Mucosa of descending colon (tissue), 3 donors: ENCODE measurements around the gene PRR20E. TPM values are rescaled to one million over a fixed set of nuclear protein-coding genes. Genes with fewer than 3 reads are reported as not detected.
"Not testable (repeated sequence)": the region's sequence is repeated elsewhere in the genome, so short reads cannot be mapped to it uniquely, and the experiment has no call there.

ENCODE experiments used
- ATAC-seq: fragments of 200-7000 bp; cut with Tn5 transposase; one replicate; pipeline ENCODE4 v1.9.1; 2020; ENCODE audit warnings: mild to moderate bottlenecking, moderate library complexity
- DNase-seq, 3 donors: peaks; one replicate each; pipeline ENCODE4 v3.0.0-alpha.2; 2020
- H3K36me3 ChIP-seq: fragments of 200-600 bp; one replicate; pipeline ENCODE4 v1.8.0; 2021; ENCODE audit warnings: low read depth, mild to moderate bottlenecking
- H3K4me1 ChIP-seq: fragments of 200-600 bp; one replicate; pipeline ENCODE4 v1.8.0; 2021; ENCODE audit warnings: low read depth, mild to moderate bottlenecking
- H3K4me3 ChIP-seq: fragments of 200-600 bp; one replicate; pipeline ENCODE4 v1.8.0; 2021; ENCODE audit warnings: mild to moderate bottlenecking
- H3K9me3 ChIP-seq: fragments of 200-600 bp; one replicate; pipeline ENCODE4 v1.8.0; 2021; ENCODE audit warnings: mild to moderate bottlenecking
- CTCF ChIP-seq: fragments of 200-600 bp; IDR thresholded peaks from one replicate; pipeline ENCODE4 v1.8.0; 2022; ENCODE audit warnings: antibody characterized with exemption, mild to moderate bottlenecking
- intact Hi-C, 2 donors: fragments of 100-400 bp; cut with DNase I in 1 of 2; cut with micrococcal nuclease in 1 of 2; formaldehyde crosslinking; loops; one replicate each; pipeline versions ENCODE4 v1.11.0 to v1.11.1; 2022; cut with DNase I, micrococcal nuclease
- total RNA-seq, 3 donors: library from RNA; stranded (reverse); fragmentation: NEBNext Ultra II Directional in 2 of 3; extraction: Animal tissue kit (Norgen Biotek cat#: 25700) in 2 of 3; gene quantifications; one replicate each; pipeline versions ENCODE4 v1.2.1 to v1.2.4, GENCODE V29; 2021 to 2023
- donor health status: DM: no; HTN: no; CAD: no; lungs with moderate emphysema.
- donor health status: DM: no; HTN: no; CAD: no.
- donor health status: DM: no; HTN: yes; CAD: no.

PRR20E gene
- total RNA-seq, 3 donors from 2014 or later = not detected

- DNase-seq, intact Hi-C loops, ATAC-seq: not testable (repeated sequence)
These were observed 18.9 kb upstream of the PRR20E start for GRCh38 chr13:57148106-57148505.

GRCh38 chr13:57153761-57154160 is 13.2 kb upstream of the PRR20E start, which contains the start of gene PRR20C:
TSS of gene PRR20C (plus strand) at chr13:57154061. CDS start at chr13:57154448, 387 bp downstream.
- DNase-seq, H3K4me1 ChIP-seq, H3K36me3 ChIP-seq, intact Hi-C loops, ATAC-seq, H3K4me3 ChIP-seq, H3K9me3 ChIP-seq: not testable (repeated sequence)

More at GRCh38 chr13:57148106-57148505, 18.9 kb upstream of the PRR20E start:
- H3K4me3 ChIP-seq, H3K4me1 ChIP-seq, H3K36me3 ChIP-seq, H3K9me3 ChIP-seq: not testable (repeated sequence)

GRCh38 chr13:57160332-57160731 is 6.7 kb upstream of the PRR20E start, which contains the start of gene PRR20D:
TSS of gene PRR20D (plus strand) at chr13:57160632. CDS start at chr13:57161019, 387 bp downstream.
- H3K4me1 ChIP-seq, ATAC-seq, H3K4me3 ChIP-seq, H3K36me3 ChIP-seq, intact Hi-C loops, DNase-seq, H3K9me3 ChIP-seq: not testable (repeated sequence)

- Histone ChIP-seq H3K4me3 (no peak overlapping the region), H3K4me1 (no peaks in the 10 kb centered on the region), H3K36me3 (no peaks in the 10 kb centered on the region), H3K9me3 (no peaks in the 10 kb centered on the region)
- DNase-seq (no peak), ATAC-seq (no peak)
- no peak for TF ChIP-seq CTCF
- intact Hi-C loops = no loop called here
These were observed 24.7 kb downstream of the PRR20E start for GRCh38 chr13:57191667-57192066.

GRCh38 chr13:57212989-57213388 is 46.0 kb downstream of the PRR20E start:
- no peaks in the 10 kb centered on the region for H3K9me3 ChIP-seq
- DNase-seq = no peak
- intact Hi-C loops = no loop called here
- no peak overlapping the region for H3K4me3 ChIP-seq
- H3K4me1 ChIP-seq = no peaks in the 10 kb centered on the region
- no peak for TF ChIP-seq CTCF
- no peak for ATAC-seq
- H3K36me3 ChIP-seq = no peaks in the 10 kb centered on the region

Other genes with a start within 250 kb of the PRR20E start
- gene PRR20A, start 26.3 kb upstream of the PRR20E start, total RNA-seq = not detected
- gene PRR20B, start 19.7 kb upstream of the PRR20E start, total RNA-seq = not detected
- not detected for gene PRR20C, start 13.1 kb upstream of the PRR20E start, total RNA-seq
- gene PRR20D, start 6.6 kb upstream of the PRR20E start, total RNA-seq = not detected